SU-DHL-6 (cell line): ENCODE measurements around the gene GPSM1.

Experiments
- CTCF ChIP-seq: fragments of 200-600 bp; sonication (generic); IDR thresholded peaks from one replicate; pipeline ENCODE4 v1.5.1; 2017; ENCODE audit warnings: antibody characterized with exemption, mild to moderate bottlenecking, low read length, moderate library complexity; ENCODE audit not compliant: insufficient read depth, poor library complexity, severe bottlenecking
- EZH2phosphoT487 ChIP-seq: fragments of 200-600 bp; sonication (generic), shearing (Covaris generic); conservative IDR thresholded peaks from 2 replicates; pipeline ENCODE4 v1.6.1; 2018; ENCODE audit warnings: mild to moderate bottlenecking, antibody characterized with exemption, low read length, moderate library complexity, mixed read lengths

- TF ChIP-seq CTCF (no peak), EZH2phosphoT487 (no peak)
These were observed 64.6 kb downstream of the GPSM1 start for GRCh38 chr9:136391737-136392537.
